Fibroblast of mammary gland (primary cell): ENCODE results near the gene LRP1.

Experiments used
- DNase-seq: peaks from one replicate; pipeline ENCODE4 v3.0.0-alpha.2; 2010; ENCODE audit warnings: low read depth
- H3K4me3 ChIP-seq: 2 replicates; pipeline ENCODE4 v1.5.1; 2011; ENCODE audit warnings: low read depth, mild to moderate bottlenecking, low read length, moderate library complexity; ENCODE audit not compliant: control insufficient read depth
- TF ChIP-seq, protein P1 (sequence below): conservative IDR thresholded peaks from 2 replicates; pipeline ENCODE4 v1.5.1; 2011; ENCODE audit warnings: low read depth, low read length, inconsistent platforms; ENCODE audit not compliant: control insufficient read depth, insufficient read depth

LRP1 gene

DNA sequence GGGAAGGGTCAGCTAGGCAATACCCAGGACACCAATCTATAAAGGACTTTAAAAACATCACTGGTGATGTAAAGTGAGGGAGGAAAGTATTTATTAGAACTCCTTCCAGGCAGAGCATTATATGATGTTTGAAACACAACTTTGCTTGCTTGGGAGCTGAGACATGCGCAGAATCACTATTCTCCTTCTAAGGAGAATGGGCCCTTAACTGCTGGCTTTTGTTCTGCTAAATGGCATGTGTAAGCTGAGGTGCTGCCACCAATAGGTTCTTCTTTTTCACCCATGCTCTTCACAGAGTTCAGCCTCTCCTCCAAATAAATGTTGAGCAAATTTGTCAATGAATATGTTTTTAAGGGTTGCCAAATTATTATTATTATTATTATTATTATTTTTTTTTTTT, 118.8 kb downstream of the LRP1 start:
- no peak for DNase-seq
- TF ChIP-seq, protein P1, sequence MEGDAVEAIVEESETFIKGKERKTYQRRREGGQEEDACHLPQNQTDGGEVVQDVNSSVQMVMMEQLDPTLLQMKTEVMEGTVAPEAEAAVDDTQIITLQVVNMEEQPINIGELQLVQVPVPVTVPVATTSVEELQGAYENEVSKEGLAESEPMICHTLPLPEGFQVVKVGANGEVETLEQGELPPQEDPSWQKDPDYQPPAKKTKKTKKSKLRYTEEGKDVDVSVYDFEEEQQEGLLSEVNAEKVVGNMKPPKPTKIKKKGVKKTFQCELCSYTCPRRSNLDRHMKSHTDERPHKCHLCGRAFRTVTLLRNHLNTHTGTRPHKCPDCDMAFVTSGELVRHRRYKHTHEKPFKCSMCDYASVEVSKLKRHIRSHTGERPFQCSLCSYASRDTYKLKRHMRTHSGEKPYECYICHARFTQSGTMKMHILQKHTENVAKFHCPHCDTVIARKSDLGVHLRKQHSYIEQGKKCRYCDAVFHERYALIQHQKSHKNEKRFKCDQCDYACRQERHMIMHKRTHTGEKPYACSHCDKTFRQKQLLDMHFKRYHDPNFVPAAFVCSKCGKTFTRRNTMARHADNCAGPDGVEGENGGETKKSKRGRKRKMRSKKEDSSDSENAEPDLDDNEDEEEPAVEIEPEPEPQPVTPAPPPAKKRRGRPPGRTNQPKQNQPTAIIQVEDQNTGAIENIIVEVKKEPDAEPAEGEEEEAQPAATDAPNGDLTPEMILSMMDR, result no peak
- no peak overlapping the region for H3K4me3 ChIP-seq

DNA sequence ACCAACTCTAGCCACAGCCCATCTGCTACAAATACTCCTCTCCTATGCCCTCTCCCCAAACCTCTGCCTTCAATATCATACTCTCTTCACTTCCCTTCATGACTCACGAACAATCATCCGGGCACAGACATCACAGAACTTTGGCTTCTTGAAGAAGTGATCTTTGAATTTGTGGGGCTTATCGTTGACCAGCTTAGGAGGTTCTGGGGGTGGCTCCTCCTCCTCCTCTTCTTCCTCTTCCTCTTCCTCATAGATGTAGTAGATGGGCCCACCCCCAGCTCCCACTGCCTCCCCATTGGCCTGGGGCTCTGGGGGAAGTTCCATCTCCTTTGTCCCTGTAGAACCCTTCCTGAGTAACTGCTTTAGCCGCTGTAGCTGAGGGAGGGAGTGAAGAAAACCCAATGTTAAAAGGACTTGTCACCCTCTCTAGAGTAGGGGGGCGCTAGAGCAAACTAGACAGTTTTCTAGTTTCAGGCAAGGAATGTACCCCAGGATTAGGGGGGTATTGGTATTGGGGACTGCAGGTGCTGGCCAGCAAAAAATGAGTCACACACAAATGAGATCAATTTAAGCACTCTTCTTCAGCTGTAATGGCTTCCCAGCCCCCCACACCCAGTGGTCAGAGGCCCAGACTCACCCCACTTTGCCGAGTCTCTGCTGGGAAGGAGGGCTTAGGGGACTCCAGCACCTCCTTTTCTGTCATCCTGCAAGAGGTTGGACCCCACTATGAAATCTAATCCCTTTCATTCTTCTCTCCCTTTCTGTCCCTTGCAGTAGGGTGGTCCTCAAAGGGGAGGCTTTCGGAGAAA, 120.9 kb downstream of the LRP1 start:
- peak; percentile 19 for DNase-seq
- H3K4me3 ChIP-seq, result no peak overlapping the region
- TF ChIP-seq, protein P1, result no peak

DNA sequence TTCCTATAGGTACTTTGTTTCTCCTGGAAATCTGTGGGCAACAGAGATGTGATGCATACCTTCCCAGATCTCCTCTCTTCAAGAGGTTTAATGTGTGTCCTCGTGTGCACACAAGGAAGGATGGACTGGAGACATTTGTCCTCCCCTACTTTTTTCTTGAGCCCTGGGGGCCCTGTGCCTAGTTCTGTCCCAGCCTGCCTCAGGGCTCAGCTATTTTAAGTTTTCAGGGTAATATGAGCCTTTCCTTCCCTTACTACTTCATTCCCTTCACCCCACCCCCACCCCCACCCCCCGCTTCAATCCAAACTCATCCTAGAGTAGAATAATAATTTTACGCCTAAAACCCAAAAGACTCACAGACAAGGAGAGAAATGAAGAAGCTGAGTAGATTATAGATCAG, 122.3 kb downstream of the LRP1 start:
- H3K4me3 ChIP-seq, result no peak overlapping the region
- DNase-seq, result no peak
- TF ChIP-seq, protein P1, result no peak

DNA sequence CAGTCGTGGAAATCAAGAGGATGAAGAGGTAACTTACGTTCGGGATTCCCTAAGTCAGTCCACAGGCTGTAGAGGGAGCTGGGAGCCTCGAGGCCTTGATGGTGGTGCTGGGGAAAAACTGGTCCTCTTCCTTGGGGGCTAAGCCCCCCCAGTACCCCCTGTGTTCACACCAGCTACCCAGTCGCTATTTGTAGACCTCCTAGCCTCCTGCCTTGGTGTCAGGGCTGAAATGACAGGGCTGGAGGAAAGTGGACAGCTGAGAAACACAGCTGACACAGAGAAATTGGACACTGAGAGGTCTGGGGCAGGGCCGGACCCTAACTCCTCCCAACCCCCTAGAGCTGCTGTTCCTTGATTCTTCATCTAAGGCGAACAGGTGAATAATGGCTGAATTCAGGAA, 122.7 kb downstream of the LRP1 start, which contains the start of gene STAC3:
TSS of gene STAC3 (minus strand) at position 232 of the 400 bp plus-strand sequence. CDS start 1,551 bp downstream, outside the sequence.
- no peak within 1 kb of the TSS for H3K4me3 ChIP-seq
- DNase-seq, result no peak
- TF ChIP-seq, protein P1, result no peak

DNA sequence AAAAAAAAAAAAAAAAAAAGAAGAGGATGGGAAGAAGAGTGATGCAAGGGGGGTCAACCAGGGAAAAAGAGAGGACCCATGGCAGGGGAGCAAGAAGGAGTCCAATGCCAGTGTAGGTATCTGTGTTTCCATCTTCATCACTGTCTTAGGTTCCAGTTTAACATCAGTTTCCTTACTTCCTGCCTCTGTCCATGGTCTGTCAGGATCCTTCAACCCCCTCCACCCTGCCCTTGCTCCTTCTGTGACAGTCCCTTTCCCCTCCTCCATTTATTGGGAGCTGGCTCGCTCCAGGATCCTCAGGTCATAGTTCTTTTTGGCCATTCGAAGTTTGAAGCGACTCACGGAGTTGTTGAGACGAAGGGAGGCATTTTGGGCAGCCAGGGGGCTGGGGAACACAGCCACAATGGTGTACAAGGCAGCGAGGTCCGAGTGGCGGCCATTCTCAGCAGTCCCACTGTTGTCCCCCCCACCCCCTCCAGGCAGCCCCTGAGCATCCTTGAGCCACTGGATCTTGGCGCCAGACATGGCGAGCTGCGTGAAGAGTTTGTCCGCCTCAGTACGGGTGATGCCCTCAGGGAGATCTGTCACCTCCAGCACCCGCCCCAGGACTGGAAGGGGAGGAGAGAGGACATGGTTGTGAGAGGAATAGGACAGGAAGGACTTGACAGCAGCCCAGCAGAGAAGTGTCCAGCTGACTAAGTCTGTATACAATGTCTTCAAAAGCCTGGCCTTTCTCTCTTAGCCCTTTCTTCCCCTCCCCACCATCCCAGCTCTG, 126.4 kb downstream of the LRP1 start:
- H3K4me3 ChIP-seq, result no peak overlapping the region
- no peak for DNase-seq
- TF ChIP-seq, protein P1, result no peak

DNA sequence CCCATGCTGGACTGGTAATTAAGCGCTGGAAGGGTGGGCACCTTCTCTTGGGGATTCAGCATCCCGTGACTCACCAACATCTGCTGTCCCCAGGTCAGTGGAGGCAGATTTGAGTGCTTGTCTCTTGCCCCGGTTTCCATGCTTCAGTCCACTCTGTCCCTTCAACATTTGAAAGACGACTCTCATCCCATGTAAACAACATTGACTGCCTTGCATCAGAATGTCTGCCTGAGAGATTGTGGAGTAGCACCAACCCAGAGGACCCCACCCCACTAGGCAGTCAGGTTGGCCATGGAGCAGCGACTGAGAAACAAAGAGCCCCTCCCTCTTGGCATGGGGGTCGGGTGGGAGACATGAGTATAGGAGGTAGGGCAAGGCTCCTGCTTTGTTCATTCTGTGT, 127.6 kb downstream of the LRP1 start:
- TF ChIP-seq, protein P1, result no peak
- DNase-seq, result no peak
- no peak overlapping the region for H3K4me3 ChIP-seq
